HEK293T (cell line): ENCODE results near the gene CELF1.
"Not testable (repeated sequence)": the region's sequence is repeated elsewhere in the genome, so short reads cannot be mapped to it uniquely, and the experiment has no call there.

Experiments used
- CTCF ChIA-PET: fragments of 350-600 bp; formaldehyde crosslinking; extraction: SDS; loops from one replicate; lab custom pipeline; 2021; ENCODE audit warnings: antibody characterized with exemption, inconsistent platforms; lab: Yijun Ruan, JAX
- POLR2A ChIA-PET: fragments of 350-600 bp; formaldehyde crosslinking; extraction: SDS; loops from one replicate; lab custom pipeline; 2020; ENCODE audit warnings: antibody characterized with exemption, inconsistent platforms; lab: Yijun Ruan, JAX
- DNase-seq: peaks from one replicate; pipeline ENCODE4 v3.0.0; 2012; ENCODE audit warnings: mixed read lengths; ENCODE audit errors: extremely low spot score
- ARNT ChIP-seq: fragments of 450-650 bp; IDR thresholded peaks from 2 replicates; pipeline ENCODE4 v1.6.1; 2017; ENCODE audit warnings: mild to moderate bottlenecking
- BHLHE40 ChIP-seq: fragments of 450-650 bp; IDR thresholded peaks from 2 replicates; pipeline ENCODE4 v1.6.1; 2016; ENCODE audit warnings: mild to moderate bottlenecking, moderate library complexity, borderline replicate concordance
- CTBP1 ChIP-seq: fragments of 450-650 bp; IDR thresholded peaks from 2 replicates; pipeline ENCODE4 v1.6.1; 2016; ENCODE audit warnings: borderline replicate concordance
- ELF4 ChIP-seq: fragments of 450-650 bp; IDR thresholded peaks from 2 replicates; pipeline ENCODE4 v1.6.1; 2017; ENCODE audit warnings: antibody characterized with exemption
- FOXA1 ChIP-seq: fragments of 450-650 bp; IDR thresholded peaks from 2 replicates; pipeline ENCODE4 v1.6.1; 2016; ENCODE audit warnings: mild to moderate bottlenecking
- FOXK2 ChIP-seq: fragments of 450-650 bp; IDR thresholded peaks from 2 replicates; pipeline ENCODE4 v1.6.1; 2016; ENCODE audit warnings: mild to moderate bottlenecking
- FOXM1 ChIP-seq: fragments of 450-650 bp; IDR thresholded peaks from 2 replicates; pipeline ENCODE4 v1.6.1; 2017; ENCODE audit warnings: mild to moderate bottlenecking, borderline replicate concordance
- HDGF ChIP-seq: fragments of 450-650 bp; IDR thresholded peaks from 2 replicates; pipeline ENCODE4 v1.6.1; 2017; ENCODE audit warnings: antibody characterized with exemption, borderline replicate concordance
- L3MBTL2 ChIP-seq: fragments of 450-650 bp; conservative IDR thresholded peaks from 2 replicates; pipeline ENCODE4 v1.6.1; 2016; ENCODE audit warnings: mild to moderate bottlenecking
- LEF1 ChIP-seq: fragments of 450-650 bp; IDR thresholded peaks from 2 replicates; pipeline ENCODE4 v1.6.1; 2017; ENCODE audit warnings: mild to moderate bottlenecking, borderline replicate concordance
- NFRKB ChIP-seq: fragments of 450-650 bp; IDR thresholded peaks from 2 replicates; pipeline ENCODE4 v1.6.1; 2016; ENCODE audit warnings: mild to moderate bottlenecking, moderate library complexity
- PKNOX1 ChIP-seq: fragments of 450-650 bp; IDR thresholded peaks from 2 replicates; pipeline ENCODE4 v1.6.1; 2016
- SP1 ChIP-seq: fragments of 450-650 bp; IDR thresholded peaks from 2 replicates; pipeline ENCODE4 v1.6.1; 2017
- SUZ12 ChIP-seq: fragments of 450-650 bp; IDR thresholded peaks from 2 replicates; pipeline ENCODE4 v1.6.1; 2016; ENCODE audit warnings: mild to moderate bottlenecking
- TARDBP ChIP-seq: fragments of 450-650 bp; IDR thresholded peaks from 2 replicates; pipeline ENCODE4 v1.6.1; 2016
- ZNF384 ChIP-seq: fragments of 450-650 bp; IDR thresholded peaks from 2 replicates; pipeline ENCODE4 v1.6.1; 2016

CELF1 gene

DNA sequence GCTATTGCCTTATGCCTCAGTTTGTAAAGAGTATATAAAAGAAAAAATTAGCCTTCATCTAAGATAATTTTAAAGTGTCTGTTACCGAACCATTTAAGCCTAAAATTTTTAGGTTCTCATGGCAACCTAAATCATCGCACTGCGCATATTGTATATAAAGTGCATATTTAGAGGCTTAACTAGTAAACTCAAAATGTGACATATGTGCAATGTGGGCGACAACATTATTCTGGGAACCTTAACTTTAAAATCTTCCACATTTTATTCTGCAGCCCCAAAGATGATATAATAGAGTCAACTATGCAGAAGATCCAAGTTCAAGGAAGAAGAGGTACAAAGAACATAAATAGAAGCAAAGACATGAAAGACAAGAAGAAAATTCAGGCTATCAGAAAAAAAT, 23.0 kb downstream of the CELF1 start:
- CTCF ChIA-PET: no interaction called here
- no peak for TF ChIP-seq NFRKB
- no peak for TF ChIP-seq ELF4
- no peak for TF ChIP-seq SUZ12
- no peak for TF ChIP-seq CTBP1
- TF ChIP-seq LEF1: no peak
- no peak for TF ChIP-seq FOXM1
- TF ChIP-seq PKNOX1: no peak
- TF ChIP-seq L3MBTL2: no peak
- POLR2A ChIA-PET: interaction anchor here (0.6 kb wide), 1 partner anchor 50 kb away, joined by 3 read pairs; no protein-coding TSS in a partner anchor
- DNase-seq: no peak

DNA sequence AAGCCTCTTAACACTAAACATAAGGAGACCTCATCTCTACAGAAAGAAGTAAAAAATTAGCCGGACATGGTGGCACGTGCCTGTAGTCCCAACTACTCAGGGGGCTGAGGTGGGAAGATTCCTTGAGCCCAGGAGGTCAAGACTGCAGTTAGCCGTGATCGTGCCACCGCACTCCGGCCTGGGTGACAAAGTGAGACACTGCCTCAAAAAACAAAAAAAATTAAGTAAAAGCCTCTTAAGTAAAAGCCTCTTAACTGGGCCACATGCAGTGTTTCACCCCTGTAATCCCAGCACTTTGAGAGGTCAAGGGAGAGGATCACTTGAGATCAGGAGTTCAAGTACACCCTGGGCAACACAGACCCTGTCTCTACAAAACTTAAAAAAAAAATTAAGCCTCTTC, 25.7 kb downstream of the CELF1 start:
- ChIA-PET CTCF (no interaction called here), POLR2A (interaction anchor here (0.6 kb wide), 1 partner anchor 15 kb away, joined by 3 read pairs; no protein-coding TSS in a partner anchor)
- no peak for DNase-seq
- no peak for TF ChIP-seq FOXM1
- no peak for TF ChIP-seq FOXK2
- TF ChIP-seq HDGF: no peak
- TF ChIP-seq LEF1: no peak
- TF ChIP-seq TARDBP: no peak
- no peak for TF ChIP-seq BHLHE40
- TF ChIP-seq ARNT: no peak
- no peak for TF ChIP-seq FOXA1
- TF ChIP-seq NFRKB: no peak
- no peak for TF ChIP-seq ELF4
- no peak for TF ChIP-seq PKNOX1
- no peak for TF ChIP-seq SP1
- no peak for TF ChIP-seq CTBP1
- no peak for TF ChIP-seq L3MBTL2
- no peak for TF ChIP-seq SUZ12
- TF ChIP-seq ZNF384: no peak

- POLR2A ChIA-PET, DNase-seq: not testable (repeated sequence)
- CTCF ChIA-PET: interaction anchor here (1.0 kb wide), 1 partner anchor 10 kb away, joined by 3 read pairs; no protein-coding TSS in a partner anchor
Measured at GRCh38 chr11:47526032-47526431, 26.9 kb downstream of the CELF1 start.

GRCh38 chr11:47524291-47524874, 28.5 kb downstream of the CELF1 start:
- TF ChIP-seq ARNT (no peak), HDGF (no peak), CTBP1 (no peak), SUZ12 (no peak), LEF1 (no peak)
- POLR2A ChIA-PET: no interaction called here
- no peak for DNase-seq
- CTCF ChIA-PET: no interaction called here

DNA sequence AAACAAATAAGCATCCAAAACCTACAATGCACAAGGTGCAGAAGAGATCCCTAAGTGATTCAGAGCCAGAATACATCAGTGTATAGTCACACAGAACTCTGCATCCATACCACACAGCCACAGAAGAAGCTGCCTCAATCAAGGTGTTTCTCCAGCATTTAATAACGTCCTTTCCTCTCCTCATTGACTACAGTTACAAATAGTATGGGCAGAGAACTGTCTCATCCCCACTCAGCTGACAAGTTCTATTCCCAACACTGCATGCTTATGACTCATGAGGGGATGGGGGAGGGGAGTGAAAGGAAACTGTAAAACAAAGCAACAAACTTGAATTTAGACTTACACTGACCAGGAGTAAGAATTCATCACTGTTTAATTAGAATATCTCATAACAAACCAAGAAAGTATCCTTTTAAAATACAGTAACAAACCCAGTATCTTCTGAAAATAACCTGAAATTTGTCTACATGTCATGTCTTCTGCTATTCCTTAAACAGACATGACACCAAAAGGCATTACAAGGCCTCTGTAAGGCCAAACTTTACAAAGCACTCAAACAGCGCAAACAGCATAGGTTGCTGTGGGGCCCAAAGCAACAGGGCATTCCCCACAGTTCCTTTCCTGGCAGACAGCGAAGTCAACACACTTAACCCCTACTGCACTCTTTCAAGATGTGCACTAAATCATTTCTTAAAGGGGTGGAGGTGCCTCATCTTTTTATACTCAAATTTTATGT, 29.3 kb downstream of the CELF1 start:
- TF ChIP-seq L3MBTL2 (no peak), SP1 (no peak), PKNOX1 (no peak)
- no peak for DNase-seq
- CTCF ChIA-PET: no interaction called here
- POLR2A ChIA-PET: no interaction called here

DNA sequence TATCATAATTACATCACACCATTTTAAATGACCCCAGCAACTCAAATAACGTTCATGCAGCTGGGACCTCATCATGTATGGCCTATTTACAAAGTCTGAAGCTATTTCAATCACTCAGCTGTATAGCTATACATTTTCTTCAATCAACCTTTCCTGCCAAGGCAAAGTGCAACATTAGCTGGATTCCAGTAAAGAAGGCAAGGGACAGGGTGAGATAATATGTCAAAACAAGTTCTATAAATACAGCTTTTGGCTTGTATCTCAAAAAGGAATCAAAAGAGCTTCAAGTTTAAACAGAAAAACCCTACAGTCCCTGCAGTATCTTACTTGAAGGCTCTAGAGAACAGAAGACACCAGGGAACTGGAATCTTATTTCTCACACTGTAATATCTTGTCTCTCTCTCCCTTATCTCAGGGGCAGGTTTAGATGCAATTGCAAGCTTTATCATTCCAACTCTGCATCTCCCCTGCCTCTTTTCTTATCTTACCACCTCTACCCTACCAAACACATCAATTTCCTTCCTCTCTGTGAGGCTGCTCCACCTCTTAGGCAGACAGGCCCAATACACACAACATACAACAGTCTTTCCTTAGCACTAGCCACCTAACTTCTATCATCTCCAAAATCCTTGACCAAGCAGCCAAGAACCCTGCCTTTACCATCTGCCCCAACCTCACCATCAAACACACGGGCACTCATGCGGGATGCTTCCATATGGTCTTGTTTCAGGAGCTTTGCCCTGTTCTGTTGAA, 34.5 kb downstream of the CELF1 start:
- no peak for DNase-seq
- POLR2A ChIA-PET: interaction anchor here (0.8 kb wide), 1 partner anchor 47 kb away, joined by 3 read pairs; the partner anchor contains the start of gene PTPMT1
- no peak for TF ChIP-seq PKNOX1
- no peak for TF ChIP-seq CTBP1
- TF ChIP-seq ELF4: no peak
- no peak for TF ChIP-seq SUZ12
- TF ChIP-seq NFRKB: no peak
- TF ChIP-seq FOXK2: no peak
- no peak for TF ChIP-seq L3MBTL2
- no peak for TF ChIP-seq ZNF384
- TF ChIP-seq FOXA1: no peak
- no peak for TF ChIP-seq FOXM1
- TF ChIP-seq HDGF: no peak
- no peak for TF ChIP-seq LEF1
- TF ChIP-seq BHLHE40: no peak
- TF ChIP-seq TARDBP: no peak
- TF ChIP-seq ARNT: no peak
- TF ChIP-seq SP1: no peak
- CTCF ChIA-PET: no interaction called here
